ENCODE results near the gene CACNA1B. TPM values are rescaled to one million over a fixed set of nuclear protein-coding genes. Genes with fewer than 3 reads are reported as not detected.

CACNA1B gene
- total and polyA plus RNA-seq, 2 of the 13 experiments (the other 11 are each of a cell fraction or from before 2014, with no cell fraction given): under 0.01 to 0.04 TPM

- no peak for TF ChIP-seq CHD2 (IDR thresholded peaks at IDR 0.05; ENCODE audit: low read depth, low read length)
Observed at GRCh38 chr9:138024131-138024530, 146.5 kb downstream of the CACNA1B start (continued).

GRCh38 chr9:138024831-138025291 lies 147.3 kb downstream of the CACNA1B start:
- no peak for ATAC-seq
- Histone ChIP-seq H3K4me2 (ENCODE audit: low read depth, low read length) (no peak overlapping the region), H3K9ac (ENCODE audit: insufficient read depth, low read depth, low read length) (no peak overlapping the region), H3K27ac (ENCODE audit: extremely low read length, insufficient read depth, low read length) (no peak overlapping the region), H2AFZ (ENCODE audit: low read length) (no peak overlapping the region), H3K36me3 (replicated peaks in 1 of 2; ENCODE audit: control insufficient read depth in 1 of 2, insufficient read depth in 2 of 2, low read length in 2 of 2) (no peaks in the 10 kb centered on the region), H3K27me3 (ENCODE audit: control insufficient read depth in 1 of 2, insufficient read depth in 2 of 2, low read length in 2 of 2) (peaks cover 2 to 38% of the 10 kb centered on the region in 2 experiments; a peak in 4 of 5 replicates), H3K4me3 (replicated peaks in 1 of 3; ENCODE audit: insufficient read depth in 1 of 3, low read depth in 2 of 3, low read length in 3 of 3) (no peak overlapping the region), H3K79me2 (ENCODE audit: insufficient read depth, low read length) (no peaks in the 10 kb centered on the region), H3K4me1 (ENCODE audit: insufficient read depth, low read length) (no peaks in the 10 kb centered on the region), H4K20me1 (ENCODE audit: insufficient read depth, low read length) (no peaks in the 10 kb centered on the region), H3K9me3 (ENCODE audit: low read length) (no peaks in the 10 kb centered on the region)
- CTCF ChIA-PET (ENCODE audit: low intra/inter-chr PET ratio, low total read pairs): no interaction called here
- no peak for FAIRE-seq
- intact Hi-C loops (cut with micrococcal nuclease; ENCODE audit: unreplicated experiment): no loop called here
- in situ Hi-C loops (cut with HindIII; ENCODE audit: extremely low pct_ligation_motif_present, low pct_unique_long_range_greater_than_20kb): no loop called here
- POLR2A ChIA-PET: no interaction called here
- 41% methylated on average over 6 of the region's 11 CpGs for WGBS (ENCODE audit: low lambda C conversion rate)
- BruUV-seq (replicated peaks): no TSS peak
- DNase-seq (ENCODE audit: low spot score): no peak
- TF ChIP-seq GPBP1L1 (CRISPR knock-in tag; IDR thresholded peaks at IDR 0.05): no peak
- no peak for TF ChIP-seq KDM6A (CRISPR knock-in tag; IDR thresholded peaks at IDR 0.05; ENCODE audit: low read depth)
- no peak for TF ChIP-seq MAX (IDR thresholded peaks at IDR 0.05)

- intact Hi-C loops (cut with micrococcal nuclease; ENCODE audit: unreplicated experiment) (no loop called here), in situ Hi-C loops (cut with HindIII; ENCODE audit: extremely low pct_ligation_motif_present, low pct_unique_long_range_greater_than_20kb) (no loop called here)
- Histone ChIP-seq H3K79me2 (ENCODE audit: insufficient read depth, low read length) (no peaks in the 10 kb centered on the region), H3K4me3 (replicated peaks in 1 of 3; ENCODE audit: insufficient read depth in 1 of 3, low read depth in 2 of 3, low read length in 3 of 3) (no peak overlapping the region), H3K4me1 (ENCODE audit: insufficient read depth, low read length) (no peaks in the 10 kb centered on the region), H3K36me3 (replicated peaks in 1 of 2; ENCODE audit: control insufficient read depth in 1 of 2, insufficient read depth in 2 of 2, low read length in 2 of 2) (no peaks in the 10 kb centered on the region), H3K27ac (ENCODE audit: extremely low read length, insufficient read depth, low read length) (no peak overlapping the region), H3K9ac (ENCODE audit: insufficient read depth, low read depth, low read length) (no peak overlapping the region), H2AFZ (ENCODE audit: low read length) (no peak overlapping the region), H4K20me1 (ENCODE audit: insufficient read depth, low read length) (no peaks in the 10 kb centered on the region), H3K4me2 (ENCODE audit: low read depth, low read length) (no peak overlapping the region), H3K9me3 (ENCODE audit: low read length) (no peaks in the 10 kb centered on the region), H3K27me3 (ENCODE audit: control insufficient read depth in 1 of 2, insufficient read depth in 2 of 2, low read length in 2 of 2) (peaks cover 2 to 38% of the 10 kb centered on the region in 2 experiments; a peak in 4 of 5 replicates)
- BruUV-seq (replicated peaks): no TSS peak
- POLR2A ChIA-PET: no interaction called here
- no peak for DNase-seq (ENCODE audit: low spot score)
- CTCF ChIA-PET (ENCODE audit: low intra/inter-chr PET ratio, low total read pairs): no interaction called here
- TF ChIP-seq TBL1XR1 (IDR thresholded peaks at IDR 0.05; ENCODE audit: borderline replicate concordance, low read length, partially characterized antibody): no peak
- no peak for TF ChIP-seq ZZZ3 (CRISPR knock-in tag; IDR thresholded peaks at IDR 0.05; ENCODE audit: borderline replicate concordance)
- no peak for ATAC-seq
- 0% methylated on average over 4 of the region's 4 CpGs for WGBS (ENCODE audit: low lambda C conversion rate)
- FAIRE-seq: no peak
Observed at GRCh38 chr9:138025417-138025816, 147.8 kb downstream of the CACNA1B start.

All from HepG2 (cell line).